Left forelimb (tissue), 1 donor: ENCODE measurements around the gene PTGFRN.

ENCODE experiments used
- DNase-seq: peaks from one replicate; pipeline ENCODE4 v3.0.0-alpha.2; 2018; ENCODE audit warnings: low spot score

Gene PTGFRN

GRCh38 chr1:117034791-117035290 lies 125.1 kb downstream of the PTGFRN start:
- DNase-seq = no peak

GRCh38 chr1:117036018-117036461 lies 126.3 kb downstream of the PTGFRN start:
- no peak for DNase-seq

GRCh38 chr1:117037802-117038201 lies 128.1 kb downstream of the PTGFRN start:
- DNase-seq = no peak

- no peak for DNase-seq
Observed at GRCh38 chr1:117038236-117038635, 128.5 kb downstream of the PTGFRN start.
